T-helper 22 cell (primary cell): ENCODE results near the gene ATP5MC3.

ENCODE experiments used
- DNase-seq: peaks from one replicate; pipeline ENCODE4 v3.0.0-alpha.2; 2020; ENCODE audit warnings: low read depth

The ATP5MC3 gene

GRCh38 chr2:175167792-175168563, 13.5 kb downstream of the ATP5MC3 start, which contains the start of gene ATF2:
TSS of gene ATF2 (minus strand) at chr2:175168203. CDS start at chr2:175136443, 31,760 bp downstream.
- DNase-seq = peak; percentile 99

- peak; percentile 2 for DNase-seq
These were observed 14.3 kb downstream of the ATP5MC3 start for GRCh38 chr2:175167076-175167791.

GRCh38 chr2:175166216-175166824, 15.2 kb downstream of the ATP5MC3 start:
- DNase-seq = no peak

- DNase-seq = no peak
These were observed 17.3 kb downstream of the ATP5MC3 start for GRCh38 chr2:175164235-175164634.

- no peak for DNase-seq
These were observed 22.6 kb downstream of the ATP5MC3 start for GRCh38 chr2:175158894-175159293.

- no peak for DNase-seq
These were observed 25.0 kb downstream of the ATP5MC3 start for GRCh38 chr2:175156534-175156933.

- no peak for DNase-seq
These were observed 26.8 kb downstream of the ATP5MC3 start for GRCh38 chr2:175154661-175155082.

GRCh38 chr2:175152242-175152641, 29.3 kb downstream of the ATP5MC3 start:
- no peak for DNase-seq

GRCh38 chr2:175151791-175152190, 29.7 kb downstream of the ATP5MC3 start:
- DNase-seq = no peak

GRCh38 chr2:175147186-175147585, 34.3 kb downstream of the ATP5MC3 start:
- no peak for DNase-seq

GRCh38 chr2:175143678-175144077, 37.8 kb downstream of the ATP5MC3 start:
- DNase-seq = no peak

- DNase-seq = no peak
These were observed 38.3 kb downstream of the ATP5MC3 start for GRCh38 chr2:175143191-175143590.

GRCh38 chr2:175140332-175140731, 41.2 kb downstream of the ATP5MC3 start:
- DNase-seq = no peak

- DNase-seq = no peak
These were observed 43.7 kb downstream of the ATP5MC3 start for GRCh38 chr2:175137793-175138192.

- no peak for DNase-seq
These were observed 44.9 kb downstream of the ATP5MC3 start for GRCh38 chr2:175136334-175137215.

GRCh38 chr2:175135862-175136261, 45.6 kb downstream of the ATP5MC3 start:
- no peak for DNase-seq

GRCh38 chr2:175135177-175135576, 46.3 kb downstream of the ATP5MC3 start:
- no peak for DNase-seq

GRCh38 chr2:175131252-175131651, 50.3 kb downstream of the ATP5MC3 start:
- no peak for DNase-seq

GRCh38 chr2:175126661-175127060, 54.8 kb downstream of the ATP5MC3 start:
- DNase-seq = no peak
